Activated naive CD8-positive, alpha-beta T cell (primary cell): ENCODE results near the gene CDS1.

Experiments
- H3K27ac Mint-ChIP-seq: one replicate; pipeline ENCODE4 v1.8.0; 2021; ENCODE audit warnings: mixed read lengths
- H3K27me3 Mint-ChIP-seq: one replicate; pipeline ENCODE4 v1.8.0; 2021; ENCODE audit warnings: mixed read lengths
- H3K36me3 Mint-ChIP-seq: one replicate; pipeline ENCODE4 v1.8.0; 2021; ENCODE audit warnings: mixed read lengths
- H3K4me1 Mint-ChIP-seq: one replicate; pipeline ENCODE4 v1.8.0; 2021; ENCODE audit warnings: low read depth, mixed read lengths
- H3K4me3 Mint-ChIP-seq: one replicate; pipeline ENCODE4 v1.8.0; 2021; ENCODE audit warnings: mild to moderate bottlenecking, mixed read lengths
- H3K9me3 Mint-ChIP-seq: one replicate; pipeline ENCODE4 v1.8.0; 2021; ENCODE audit warnings: low read depth, mixed read lengths

Gene CDS1

GRCh38 chr4:84697615-84698201 is 114.8 kb downstream of the CDS1 start:
- Mint-ChIP-seq H3K27ac (no peak overlapping the region), H3K9me3 (no peaks in the 10 kb centered on the region), H3K4me1 (no peaks in the 10 kb centered on the region), H3K27me3 (no peaks in the 10 kb centered on the region), H3K4me3 (no peak overlapping the region), H3K36me3 (no peaks in the 10 kb centered on the region)

- H3K27ac Mint-ChIP-seq: no peak overlapping the region
Observed at GRCh38 chr4:84699001-84699671, 116.2 kb downstream of the CDS1 start.

More at GRCh38 chr4:84699001-84699671, 116.2 kb downstream of the CDS1 start:
- Mint-ChIP-seq H3K36me3 (no peaks in the 10 kb centered on the region), H3K4me1 (no peaks in the 10 kb centered on the region), H3K9me3 (no peaks in the 10 kb centered on the region), H3K4me3 (no peak overlapping the region), H3K27me3 (peaks cover 2% of the 10 kb centered on the region)
